MM.1S (cell line): ENCODE data around the gene ZFPM1.

Experiments used
- DNase-seq: peaks from one replicate; pipeline ENCODE4 v3.0.0-alpha.2; 2015
- H2AFZ ChIP-seq: fragments of 300-600 bp; sonication (generic); 2 replicates; pipeline ENCODE4 v1.6.0; 2016; ENCODE audit warnings: antibody characterized with exemption, low read length
- H3F3A ChIP-seq: fragments of 300-600 bp; sonication (generic); 2 replicates; pipeline ENCODE4 v1.6.1; 2016; ENCODE audit warnings: mild to moderate bottlenecking, antibody characterized with exemption, low read length, moderate library complexity, mixed read lengths; ENCODE audit not compliant: insufficient read depth
- H3K27ac ChIP-seq: fragments of 300-600 bp; sonication (generic); 2 replicates; pipeline ENCODE4 v1.5.1; 2016; ENCODE audit warnings: mild to moderate bottlenecking, low read length
- H3K27me3 ChIP-seq: fragments of 300-600 bp; sonication (generic); replicated peaks from 2 replicates; pipeline ENCODE4 v1.6.0; 2016; ENCODE audit warnings: low read length; ENCODE audit not compliant: insufficient read depth
- H3K36me3 ChIP-seq: fragments of 300-600 bp; sonication (generic); replicated peaks from 2 replicates; pipeline ENCODE4 v1.6.1; 2016; ENCODE audit warnings: mild to moderate bottlenecking, low read length, mixed read lengths; ENCODE audit not compliant: insufficient read depth
- H3K4me1 ChIP-seq: fragments of 300-600 bp; sonication (generic); 2 replicates; pipeline ENCODE4 v1.6.1; 2016; ENCODE audit warnings: low read length, mixed read lengths
- H3K4me2 ChIP-seq: fragments of 300-600 bp; sonication (generic); 2 replicates; pipeline ENCODE4 v1.6.0; 2016; ENCODE audit warnings: low read depth, low read length
- H3K4me3 ChIP-seq: fragments of 300-600 bp; sonication (generic); 2 replicates; pipeline ENCODE4 v1.5.1; 2016; ENCODE audit warnings: low read length, mixed read lengths
- H3K79me2 ChIP-seq: fragments of 300-600 bp; sonication (generic); 2 replicates; pipeline ENCODE4 v1.6.1; 2016; ENCODE audit warnings: mixed run types, low read length, mixed read lengths
- H3K9ac ChIP-seq: fragments of 300-600 bp; sonication (generic); 2 replicates; pipeline ENCODE4 v1.6.1; 2016; ENCODE audit warnings: low read length, mixed read lengths
- H3K9me2 ChIP-seq: fragments of 300-600 bp; sonication (generic); replicated peaks from 2 replicates; pipeline ENCODE4 v1.6.1; 2016; ENCODE audit warnings: mild to moderate bottlenecking, low read length, mixed read lengths; ENCODE audit not compliant: insufficient read depth
- H3K9me3 ChIP-seq: fragments of 300-600 bp; sonication (generic); replicated peaks from 2 replicates; pipeline ENCODE4 v1.6.1; 2016; ENCODE audit warnings: mild to moderate bottlenecking, low read length, mixed read lengths; ENCODE audit not compliant: insufficient read depth
- H4K20me1 ChIP-seq: fragments of 300-600 bp; sonication (generic); 2 replicates; pipeline ENCODE4 v1.6.1; 2016; ENCODE audit warnings: mild to moderate bottlenecking, low read length, moderate library complexity, mixed read lengths; ENCODE audit not compliant: insufficient read depth
- EZH2 ChIP-seq: fragments of 300-600 bp; sonication (generic); optimal IDR thresholded peaks from 2 replicates; pipeline ENCODE3; 2017; ENCODE audit warnings: low read depth, mild to moderate bottlenecking, antibody characterized with exemption, low read length, mixed read lengths
- EZH2phosphoT487 ChIP-seq: fragments of 300-600 bp; sonication (generic); IDR thresholded peaks from 2 replicates; pipeline ENCODE4 v1.6.1; 2018; ENCODE audit warnings: antibody characterized with exemption, low read length
- TF ChIP-seq, protein P1 (sequence below): fragments of 300-600 bp; sonication (generic); IDR thresholded peaks from 2 replicates; pipeline ENCODE4 v1.5.1; 2016; ENCODE audit warnings: antibody characterized with exemption, low read length, mixed read lengths

ZFPM1 gene

DNA sequence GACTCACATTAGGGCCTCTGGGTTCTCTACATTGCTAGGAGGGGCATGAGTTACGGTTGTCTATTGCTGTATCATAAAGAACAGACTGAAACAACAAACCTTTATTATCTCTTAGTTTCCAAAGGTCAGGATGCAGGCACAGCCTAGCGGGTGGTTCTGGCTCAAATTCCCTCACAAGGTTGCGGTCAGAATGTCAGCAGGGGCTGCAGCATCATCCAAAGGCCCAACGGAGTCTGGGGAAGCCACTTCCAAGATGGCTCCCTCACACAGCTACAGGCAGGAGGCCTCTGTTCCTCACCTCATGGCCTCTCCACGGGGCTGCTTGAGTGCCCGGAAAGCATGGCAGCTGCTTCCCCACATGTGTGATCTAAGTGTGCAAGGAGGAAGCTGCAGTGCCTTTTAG is 29.6 kb upstream of the ZFPM1 start:
- TF ChIP-seq, protein P1, sequence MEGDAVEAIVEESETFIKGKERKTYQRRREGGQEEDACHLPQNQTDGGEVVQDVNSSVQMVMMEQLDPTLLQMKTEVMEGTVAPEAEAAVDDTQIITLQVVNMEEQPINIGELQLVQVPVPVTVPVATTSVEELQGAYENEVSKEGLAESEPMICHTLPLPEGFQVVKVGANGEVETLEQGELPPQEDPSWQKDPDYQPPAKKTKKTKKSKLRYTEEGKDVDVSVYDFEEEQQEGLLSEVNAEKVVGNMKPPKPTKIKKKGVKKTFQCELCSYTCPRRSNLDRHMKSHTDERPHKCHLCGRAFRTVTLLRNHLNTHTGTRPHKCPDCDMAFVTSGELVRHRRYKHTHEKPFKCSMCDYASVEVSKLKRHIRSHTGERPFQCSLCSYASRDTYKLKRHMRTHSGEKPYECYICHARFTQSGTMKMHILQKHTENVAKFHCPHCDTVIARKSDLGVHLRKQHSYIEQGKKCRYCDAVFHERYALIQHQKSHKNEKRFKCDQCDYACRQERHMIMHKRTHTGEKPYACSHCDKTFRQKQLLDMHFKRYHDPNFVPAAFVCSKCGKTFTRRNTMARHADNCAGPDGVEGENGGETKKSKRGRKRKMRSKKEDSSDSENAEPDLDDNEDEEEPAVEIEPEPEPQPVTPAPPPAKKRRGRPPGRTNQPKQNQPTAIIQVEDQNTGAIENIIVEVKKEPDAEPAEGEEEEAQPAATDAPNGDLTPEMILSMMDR: no peak
- TF ChIP-seq EZH2 (no peak), EZH2phosphoT487 (no peak)
- H3K27me3 ChIP-seq: peaks cover 48% of the 10 kb centered on the region
- H3K79me2 ChIP-seq: no peaks in the 10 kb centered on the region
- no peaks in the 10 kb centered on the region for H4K20me1 ChIP-seq
- no peaks in the 10 kb centered on the region for H3K36me3 ChIP-seq
- no peak for DNase-seq
- H3K4me2 ChIP-seq: no peak overlapping the region
- H3K4me1 ChIP-seq: no peaks in the 10 kb centered on the region
- H3K4me3 ChIP-seq: no peak overlapping the region
- no peaks in the 10 kb centered on the region for H3F3A ChIP-seq
- H3K9me2 ChIP-seq: no peaks in the 10 kb centered on the region
- no peak overlapping the region for H3K27ac ChIP-seq
- no peak overlapping the region for H3K9ac ChIP-seq
- no peak overlapping the region for H2AFZ ChIP-seq
- H3K9me3 ChIP-seq: no peaks in the 10 kb centered on the region

DNA sequence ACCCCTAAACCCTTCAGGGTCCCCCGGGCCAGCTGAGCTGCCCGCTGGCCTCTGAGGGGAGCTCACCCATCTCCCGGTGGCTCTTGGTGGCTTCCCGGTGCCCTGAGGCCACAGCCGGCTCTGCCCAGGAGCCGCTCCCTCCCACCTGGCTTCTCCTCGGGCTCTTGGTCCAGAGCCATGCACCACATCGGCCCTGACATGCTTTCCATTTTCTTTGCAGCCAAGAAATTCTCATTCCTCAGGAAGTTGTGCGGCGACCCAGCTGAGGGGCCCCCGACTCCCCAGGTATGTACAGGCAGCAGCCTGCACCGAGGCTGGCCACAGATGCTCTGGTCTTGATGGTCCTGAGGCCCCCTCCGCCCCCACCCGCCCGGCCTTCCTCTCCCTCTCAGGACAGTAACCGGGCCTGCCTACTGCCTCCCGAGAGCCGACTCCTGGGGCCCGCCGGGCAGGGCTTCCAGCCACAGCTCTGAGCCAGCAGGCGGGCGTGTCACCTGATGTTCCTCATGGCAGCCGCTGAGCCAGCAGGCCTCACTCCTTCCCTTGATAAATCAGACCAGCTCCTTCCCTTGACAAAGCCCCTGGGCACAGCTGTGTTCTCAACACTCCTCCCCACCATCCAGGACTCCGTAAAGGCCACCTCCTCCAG is 28.4 kb upstream of the ZFPM1 start:
- DNase-seq: no peak
- H3K9ac ChIP-seq: no peak overlapping the region
- H3K4me2 ChIP-seq: no peak overlapping the region
- H3K79me2 ChIP-seq: no peaks in the 10 kb centered on the region
- H3K9me3 ChIP-seq: no peaks in the 10 kb centered on the region
- H4K20me1 ChIP-seq: no peaks in the 10 kb centered on the region
- H3K9me2 ChIP-seq: no peaks in the 10 kb centered on the region
- no peak overlapping the region for H2AFZ ChIP-seq
- H3K4me1 ChIP-seq: no peaks in the 10 kb centered on the region
- H3K27ac ChIP-seq: no peak overlapping the region
- no peak overlapping the region for H3K4me3 ChIP-seq
- peaks cover 37% of the 10 kb centered on the region for H3K27me3 ChIP-seq
- no peaks in the 10 kb centered on the region for H3F3A ChIP-seq
- no peaks in the 10 kb centered on the region for H3K36me3 ChIP-seq
- TF ChIP-seq, protein P1: no peak
- TF ChIP-seq EZH2phosphoT487 (no peak), EZH2 (no peak)

DNA sequence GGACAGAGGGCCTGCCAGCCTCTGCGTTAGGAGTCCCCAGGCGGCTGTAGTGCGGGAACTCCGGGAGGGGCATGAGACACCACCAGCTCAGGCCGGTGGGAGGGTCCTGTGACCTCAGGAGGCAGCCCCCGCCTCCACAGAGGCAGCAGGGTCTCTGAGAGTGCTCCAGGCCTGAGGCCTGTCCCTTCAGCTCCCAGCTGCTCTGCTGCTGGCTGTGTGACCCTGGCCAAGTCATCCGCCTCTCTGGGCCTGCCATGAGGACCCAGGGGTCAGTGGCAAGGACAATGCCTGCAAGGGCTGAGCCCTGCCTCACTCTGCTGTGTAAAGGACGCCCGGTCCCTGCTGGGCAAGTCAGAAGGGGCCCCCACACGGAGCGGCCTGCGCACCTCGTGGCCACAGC is 27.1 kb upstream of the ZFPM1 start:
- H3K4me3 ChIP-seq: no peak overlapping the region
- no peak overlapping the region for H2AFZ ChIP-seq
- H3F3A ChIP-seq: no peaks in the 10 kb centered on the region
- no peaks in the 10 kb centered on the region for H3K36me3 ChIP-seq
- H3K27me3 ChIP-seq: peaks cover 28% of the 10 kb centered on the region
- TF ChIP-seq EZH2phosphoT487 (no peak), EZH2 (no peak)
- TF ChIP-seq, protein P1: no peak
- no peak overlapping the region for H3K9ac ChIP-seq
- H3K79me2 ChIP-seq: no peaks in the 10 kb centered on the region
- no peaks in the 10 kb centered on the region for H3K9me3 ChIP-seq
- no peak for DNase-seq
- no peaks in the 10 kb centered on the region for H4K20me1 ChIP-seq
- H3K9me2 ChIP-seq: no peaks in the 10 kb centered on the region
- no peak overlapping the region for H3K4me2 ChIP-seq
- no peaks in the 10 kb centered on the region for H3K4me1 ChIP-seq
- no peak overlapping the region for H3K27ac ChIP-seq
